Measurements from ENCODE around the gene SLC23A3.

Gene SLC23A3, protein sequence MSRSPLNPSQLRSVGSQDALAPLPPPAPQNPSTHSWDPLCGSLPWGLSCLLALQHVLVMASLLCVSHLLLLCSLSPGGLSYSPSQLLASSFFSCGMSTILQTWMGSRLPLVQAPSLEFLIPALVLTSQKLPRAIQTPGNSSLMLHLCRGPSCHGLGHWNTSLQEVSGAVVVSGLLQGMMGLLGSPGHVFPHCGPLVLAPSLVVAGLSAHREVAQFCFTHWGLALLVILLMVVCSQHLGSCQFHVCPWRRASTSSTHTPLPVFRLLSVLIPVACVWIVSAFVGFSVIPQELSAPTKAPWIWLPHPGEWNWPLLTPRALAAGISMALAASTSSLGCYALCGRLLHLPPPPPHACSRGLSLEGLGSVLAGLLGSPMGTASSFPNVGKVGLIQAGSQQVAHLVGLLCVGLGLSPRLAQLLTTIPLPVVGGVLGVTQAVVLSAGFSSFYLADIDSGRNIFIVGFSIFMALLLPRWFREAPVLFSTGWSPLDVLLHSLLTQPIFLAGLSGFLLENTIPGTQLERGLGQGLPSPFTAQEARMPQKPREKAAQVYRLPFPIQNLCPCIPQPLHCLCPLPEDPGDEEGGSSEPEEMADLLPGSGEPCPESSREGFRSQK

DNA sequence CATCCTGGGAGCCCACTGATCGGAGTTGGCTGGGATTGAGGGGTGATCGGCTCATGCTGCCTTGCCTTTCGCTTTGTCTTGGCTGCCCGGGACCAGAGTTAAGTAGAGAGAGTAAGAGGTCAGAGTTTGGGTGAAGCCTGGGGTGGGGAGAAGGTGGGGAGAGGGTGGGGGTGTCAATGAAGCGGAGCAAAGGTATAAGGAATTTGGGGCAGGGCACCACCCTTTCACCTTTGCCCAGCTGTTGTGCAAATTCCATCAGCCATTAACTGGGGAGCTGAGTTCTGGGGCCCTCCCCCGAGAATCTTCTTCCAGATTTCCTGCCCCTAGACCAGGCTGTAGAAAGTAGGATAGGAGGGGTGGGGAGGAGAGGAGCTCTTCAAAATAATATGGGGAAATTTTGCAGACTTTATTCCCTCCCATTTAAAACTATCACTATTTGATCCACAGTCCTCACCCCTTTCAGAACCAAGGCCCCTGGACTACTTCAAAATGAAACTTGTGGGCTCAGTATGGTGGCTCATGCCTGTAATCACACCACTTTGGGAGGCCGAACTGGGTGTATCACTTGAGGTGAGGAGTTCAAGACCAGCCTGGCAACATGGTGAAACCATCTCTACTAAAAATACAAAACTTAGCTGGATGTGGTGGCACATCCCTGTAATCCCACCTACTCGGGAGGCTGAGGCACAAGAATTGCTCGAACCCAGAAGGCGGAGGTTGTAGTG, at the start of gene SLC23A3:
Gene SLC23A3, minus strand, starts transcription at position 100 of the 725 bp plus-strand sequence. Its CDS starts 45 bp downstream, at position 55.
- DNase-seq (ENCODE audit: low read depth): no peak

GRCh38 chr2:219218732-219219701, 49.2 kb upstream of the SLC23A3 start, which contains the start of gene ABCB6:
TSS of gene ABCB6 (minus strand) at chr2:219218958. CDS start at chr2:219218673, 285 bp downstream.
- DNase-seq (ENCODE audit: low read depth): no peak

GRCh38 chr2:219218217-219218731, 48.4 kb upstream of the SLC23A3 start:
- no peak for DNase-seq (ENCODE audit: low read depth)

DNA sequence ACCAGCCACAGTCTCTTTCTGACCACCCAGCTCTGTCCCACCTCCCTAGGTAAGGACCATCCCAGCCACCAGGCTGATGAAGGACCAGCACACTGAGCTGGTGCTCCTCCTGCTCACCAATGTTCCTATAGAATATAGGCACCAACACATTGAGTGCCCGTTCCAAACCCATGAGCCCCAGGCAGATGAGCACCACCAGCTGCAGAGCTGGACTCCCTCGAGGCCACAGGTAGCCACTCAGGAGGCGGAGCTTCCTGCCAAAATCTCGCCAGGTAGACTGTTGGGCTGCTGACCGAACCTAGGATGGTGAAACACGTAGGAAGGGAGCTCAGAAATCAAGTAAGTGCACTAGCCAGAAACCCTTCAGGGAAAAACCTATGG, 46.7 kb upstream of the SLC23A3 start:
- no peak for DNase-seq (ENCODE audit: low read depth)

- DNase-seq (ENCODE audit: low read depth): no peak
Measured at GRCh38 chr2:219215871-219216534, 46.2 kb upstream of the SLC23A3 start.

GRCh38 chr2:219214786-219215185, 45.0 kb upstream of the SLC23A3 start:
- DNase-seq (ENCODE audit: low read depth): no peak

DNA sequence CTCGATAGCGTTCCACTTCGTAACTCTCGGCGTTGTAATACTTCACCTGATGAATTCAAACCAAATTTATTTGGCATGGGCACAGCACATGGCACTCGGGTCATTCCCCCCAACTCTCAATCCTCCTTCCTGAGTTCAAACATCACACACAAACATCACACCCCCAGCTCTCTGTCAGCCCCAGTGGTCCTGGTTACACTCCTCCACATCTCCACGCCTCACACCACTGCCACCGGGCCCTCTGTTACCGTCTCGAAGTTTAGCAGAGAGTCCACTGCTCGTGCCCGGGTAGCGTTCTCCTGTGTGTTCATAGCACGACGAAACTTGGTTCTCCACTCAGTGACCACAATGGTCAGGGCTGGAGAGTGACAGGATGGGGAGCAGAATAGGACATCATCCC, 44.3 kb upstream of the SLC23A3 start:
- no peak for DNase-seq (ENCODE audit: low read depth)

DNA sequence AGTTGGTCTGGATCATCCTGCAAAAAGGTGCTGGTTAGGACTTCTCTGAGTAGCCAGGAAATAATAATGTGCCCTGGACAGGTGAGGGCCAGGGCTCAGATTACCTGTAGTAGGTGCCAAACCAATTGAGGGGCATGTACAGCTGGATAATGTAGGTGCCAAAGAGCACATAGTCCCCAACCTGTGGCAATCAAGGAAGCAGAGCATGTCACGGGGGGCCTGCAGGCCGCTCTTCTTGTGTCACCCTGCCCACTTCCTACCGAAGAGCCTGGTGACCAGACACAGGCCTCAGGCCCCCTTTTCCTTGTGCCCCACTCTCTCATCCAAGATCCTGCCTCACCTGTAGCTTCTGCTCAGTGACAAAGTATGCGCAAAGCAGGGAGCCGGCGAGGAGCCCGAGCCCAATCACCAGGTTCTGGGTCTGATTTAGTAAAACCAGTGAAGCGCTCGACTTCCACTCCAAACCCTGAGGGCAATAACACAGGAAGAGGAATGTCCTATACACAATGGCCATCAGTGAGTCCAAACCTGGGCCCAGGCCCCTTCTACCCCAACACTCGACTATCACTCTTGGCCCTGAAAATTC, 43.8 kb upstream of the SLC23A3 start:
- no peak for DNase-seq (ENCODE audit: low read depth)

DNA sequence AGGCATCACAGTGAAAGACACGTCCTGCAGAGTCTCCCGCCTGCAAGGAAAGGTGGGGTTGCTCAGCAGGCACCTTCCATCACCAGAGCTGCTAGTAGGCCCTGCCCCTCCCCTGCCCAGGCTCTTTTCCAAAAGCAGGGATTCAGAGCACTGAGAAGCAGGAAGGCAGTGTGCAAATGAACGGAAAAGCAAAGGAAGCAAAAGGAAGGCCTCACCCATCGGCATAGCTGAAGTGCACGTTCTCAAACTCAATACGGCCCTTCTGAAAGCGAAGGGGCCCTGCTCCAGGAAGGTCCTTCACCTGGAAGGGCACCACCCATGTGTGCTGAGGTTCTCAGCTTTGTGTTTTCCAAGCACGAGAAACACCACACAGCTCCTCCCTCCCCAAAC, 43.2 kb upstream of the SLC23A3 start:
- DNase-seq (ENCODE audit: low read depth): no peak

DNA sequence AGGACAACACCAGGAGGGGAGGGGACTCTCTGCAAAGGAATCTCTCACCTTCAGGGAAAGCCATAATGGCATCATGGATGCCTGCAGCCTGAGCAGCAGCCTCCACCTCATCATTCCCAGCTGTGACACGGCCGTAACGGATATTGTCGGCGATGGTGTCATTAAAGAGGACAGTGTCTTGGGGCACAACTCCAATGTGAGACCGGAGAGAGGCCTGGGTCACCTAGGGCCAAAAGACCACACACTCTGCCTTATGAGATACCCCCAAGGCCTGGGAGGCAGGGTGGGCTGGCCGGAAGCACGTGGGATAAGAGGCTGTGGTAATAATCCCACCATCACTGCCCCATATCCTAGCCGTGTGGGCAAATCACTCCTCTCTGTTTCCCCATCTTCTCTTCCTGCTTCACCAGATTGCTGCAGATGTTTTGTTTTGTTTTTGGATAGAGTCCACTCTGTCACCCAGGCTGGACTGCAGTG, 41.1 kb upstream of the SLC23A3 start:
- DNase-seq (ENCODE audit: low read depth): no peak

DNA sequence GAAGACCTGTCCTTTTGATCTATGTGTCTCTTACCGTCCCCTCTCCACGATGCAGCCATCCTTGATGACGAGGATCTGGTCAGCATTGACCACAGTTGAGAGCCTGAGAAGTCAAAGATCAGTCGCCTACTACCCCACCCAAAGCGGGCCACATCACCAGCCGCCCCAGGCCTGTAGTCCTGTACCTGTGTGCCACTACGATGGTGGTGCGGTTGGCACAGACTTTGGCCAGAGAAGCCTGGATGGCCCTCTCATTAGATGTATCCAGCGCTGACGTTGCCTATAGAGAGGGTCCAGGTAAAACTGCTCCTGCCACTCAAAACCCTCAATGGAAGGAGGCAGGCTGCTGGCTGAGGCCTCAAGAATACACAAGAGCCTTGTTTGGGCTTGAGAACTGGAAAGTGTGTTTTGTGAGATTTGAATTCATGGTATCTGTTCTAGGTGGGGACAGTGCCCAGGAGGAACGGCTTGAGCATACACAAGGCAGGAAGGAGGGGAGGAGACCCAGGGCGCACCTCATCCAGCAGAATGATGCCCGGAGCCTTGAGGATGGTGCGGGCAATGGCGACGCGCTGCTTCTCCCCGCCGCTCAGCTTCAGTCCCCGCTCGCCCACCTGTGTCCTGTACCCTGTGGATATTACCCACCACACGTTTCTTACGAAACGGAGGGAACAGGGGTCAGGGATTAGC, 40.5 kb upstream of the SLC23A3 start:
- DNase-seq (ENCODE audit: low read depth): no peak

DNA sequence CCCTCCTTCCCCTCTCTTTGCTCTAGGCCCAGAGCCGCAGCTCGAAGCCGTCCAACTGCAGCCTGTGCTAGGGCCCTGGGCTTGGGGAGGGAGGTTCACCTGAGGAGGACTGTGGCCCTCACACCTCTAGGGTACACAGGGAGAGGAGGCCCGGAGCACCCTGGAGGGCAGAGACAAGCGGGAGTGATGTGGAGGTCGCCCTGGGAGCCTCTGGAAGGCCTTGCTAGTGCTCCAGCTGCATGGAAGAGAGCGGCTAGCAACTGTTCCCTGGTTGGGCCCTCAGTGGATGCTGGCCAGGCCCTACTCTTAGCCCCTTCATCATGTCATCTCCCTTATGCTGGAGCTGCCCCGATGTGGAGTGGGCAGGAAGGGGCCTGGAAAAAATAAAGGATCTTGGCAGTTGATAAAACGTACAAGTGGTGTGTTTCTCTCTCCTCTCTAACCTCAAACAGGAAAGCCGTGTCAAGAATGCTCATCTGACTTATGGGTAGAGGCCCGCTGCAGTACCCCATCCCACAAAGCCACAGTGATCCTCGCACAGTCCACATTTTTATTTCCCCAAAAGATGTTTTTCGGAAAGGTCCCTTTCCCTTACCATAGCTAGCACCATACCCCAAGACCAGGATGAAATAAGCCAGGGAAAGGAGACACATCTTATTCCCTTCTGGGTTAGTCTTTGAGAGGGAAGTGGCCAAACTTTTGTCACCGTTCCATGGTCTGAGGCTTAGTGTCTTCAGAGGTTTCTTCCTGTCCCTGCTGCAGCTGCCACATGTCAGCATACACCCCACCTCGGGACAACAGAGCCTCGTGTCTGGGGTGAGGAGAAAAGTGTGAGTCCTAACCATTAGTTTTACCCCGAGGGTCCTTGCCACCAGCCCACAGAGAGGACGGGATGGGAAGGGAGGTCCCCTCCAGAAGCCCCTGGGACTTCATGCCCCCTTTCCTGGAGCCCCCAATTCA, 39.7 kb upstream of the SLC23A3 start:
- DNase-seq (ENCODE audit: low read depth): no peak

GRCh38 chr2:219207884-219208740, 38.3 kb upstream of the SLC23A3 start:
- DNase-seq (ENCODE audit: low read depth): no peak

DNA sequence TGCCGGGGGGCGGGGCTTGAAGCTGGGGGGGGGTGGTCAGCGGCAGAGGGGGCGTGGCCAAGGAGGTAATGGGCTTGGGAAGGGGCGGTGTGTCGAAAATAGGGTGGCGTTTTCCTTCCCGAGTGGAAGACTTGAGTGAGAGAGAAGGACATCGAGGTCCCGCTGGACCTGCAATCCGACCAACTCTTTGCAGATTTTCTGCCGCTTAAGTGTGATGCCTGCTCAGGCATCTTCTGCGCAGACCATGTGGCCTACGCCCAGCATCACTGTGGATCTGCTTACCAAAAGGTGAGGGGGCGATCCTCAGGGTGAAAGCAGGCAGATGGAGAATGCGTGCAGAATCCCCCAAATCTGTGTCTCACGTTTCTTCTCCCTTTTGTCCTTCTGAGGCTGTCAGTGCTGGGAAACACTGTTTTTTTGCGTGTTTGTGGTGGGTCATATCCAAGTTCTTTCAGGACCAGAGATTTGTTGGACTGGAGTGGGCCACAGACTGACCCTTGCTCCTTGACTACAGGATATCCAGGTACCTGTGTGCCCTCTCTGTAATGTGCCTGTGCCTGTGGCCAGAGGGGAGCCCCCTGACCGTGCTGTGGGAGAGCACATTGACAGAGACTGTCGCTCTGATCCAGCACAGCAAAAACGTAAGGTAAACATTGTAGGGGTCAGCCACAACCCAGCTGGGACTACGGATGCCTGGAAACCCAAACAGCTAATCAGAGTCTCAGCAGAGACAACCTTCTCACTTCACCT, 37.5 kb upstream of the SLC23A3 start:
- no peak for DNase-seq (ENCODE audit: low read depth)

DNA sequence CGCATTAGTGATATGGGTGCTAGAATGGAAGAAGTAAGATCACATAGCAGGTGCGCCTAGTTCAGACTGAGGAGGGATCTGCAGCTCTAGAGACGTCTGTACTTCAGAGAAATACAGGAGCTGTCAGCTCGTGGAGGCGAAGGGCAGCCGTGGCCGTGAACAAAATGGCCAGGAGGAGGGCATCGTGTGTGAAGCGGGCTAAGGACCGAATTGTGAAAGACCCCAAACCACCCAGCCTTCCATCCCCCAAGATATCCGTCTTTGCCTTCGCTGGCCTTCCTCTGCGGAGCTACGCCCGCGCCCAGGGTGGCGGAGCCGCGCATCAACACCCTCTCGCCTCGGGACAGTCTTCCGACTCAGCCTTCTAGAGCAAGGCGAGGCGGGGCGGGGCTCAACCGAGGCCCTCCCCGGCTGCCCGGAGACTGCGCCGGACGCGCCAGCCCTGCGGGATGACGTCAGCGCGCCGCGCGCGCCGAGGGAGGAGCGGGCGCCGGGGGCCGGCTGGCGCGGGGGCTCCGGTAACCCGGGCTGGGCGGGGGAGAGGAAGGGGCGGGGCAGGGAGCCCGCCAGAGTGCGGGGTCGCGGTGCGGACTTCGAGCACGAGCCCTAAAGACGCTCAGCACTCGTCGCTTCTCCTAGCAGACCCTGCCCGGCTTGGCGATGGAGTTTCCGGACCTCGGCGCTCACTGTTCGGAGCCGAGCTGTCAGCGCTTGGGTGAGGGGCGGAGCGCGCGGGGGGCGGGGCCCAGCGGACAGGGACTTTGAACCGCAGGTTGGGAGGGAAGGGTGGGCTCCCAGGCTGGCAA, 36.7 kb upstream of the SLC23A3 start, which contains the start of gene ZFAND2B:
Gene ZFAND2B, plus strand, starts transcription at position 455 of the 806 bp plus-strand sequence. Its CDS starts 206 bp downstream, at position 661.
- DNase-seq (ENCODE audit: low read depth): no peak

DNA sequence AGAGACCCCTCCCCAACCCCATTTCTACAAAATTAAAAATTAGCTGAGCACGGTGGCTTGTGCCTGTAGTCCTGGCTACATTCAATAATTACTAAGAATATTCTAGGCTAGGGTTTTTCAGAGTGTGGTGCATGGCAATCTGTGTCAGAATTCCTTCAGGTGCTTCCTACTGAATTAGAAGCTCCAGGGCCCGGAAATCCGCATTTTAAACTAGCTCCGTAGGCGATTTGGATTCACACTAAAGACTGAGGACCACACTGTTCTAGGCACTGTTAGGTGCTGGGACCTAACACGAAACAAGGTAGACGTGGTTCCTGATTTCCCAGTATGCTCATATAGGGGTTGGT, 36.1 kb upstream of the SLC23A3 start:
- no peak for DNase-seq (ENCODE audit: low read depth)

Data from non-pigmented ciliary epithelial cell (primary cell).